Hematopoietic multipotent progenitor cell (in vitro differentiated cells): ENCODE data around the gene SMO. TPM values are rescaled to one million over a fixed set of nuclear protein-coding genes. Genes with fewer than 3 reads are reported as not detected.
"Not testable (repeated sequence)": the region's sequence is repeated elsewhere in the genome, so short reads cannot be mapped to it uniquely, and the experiment has no call there.

Source experiments
- DNase-seq, 3 donors: peaks; one replicate each; pipeline ENCODE4 v3.0.0-alpha.2; 2011 to 2015; ENCODE audit warnings: low read depth in 2 of 3, low spot score in 2 of 3
- small RNA-seq: library from RNA; depleted of rRNA; stranded (forward); fragments of <200 nt; gene quantifications from one replicate; pipeline ENCODE3, GENCODE V24; 2012
- total RNA-seq: library from RNA; depleted of rRNA; stranded (reverse); fragments of >200 nt; gene quantifications from one replicate; pipeline ENCODE4 v1.2.3, GENCODE V29; 2012

SMO gene
- total RNA-seq, 1 donor, result 33.1 TPM

DNA sequence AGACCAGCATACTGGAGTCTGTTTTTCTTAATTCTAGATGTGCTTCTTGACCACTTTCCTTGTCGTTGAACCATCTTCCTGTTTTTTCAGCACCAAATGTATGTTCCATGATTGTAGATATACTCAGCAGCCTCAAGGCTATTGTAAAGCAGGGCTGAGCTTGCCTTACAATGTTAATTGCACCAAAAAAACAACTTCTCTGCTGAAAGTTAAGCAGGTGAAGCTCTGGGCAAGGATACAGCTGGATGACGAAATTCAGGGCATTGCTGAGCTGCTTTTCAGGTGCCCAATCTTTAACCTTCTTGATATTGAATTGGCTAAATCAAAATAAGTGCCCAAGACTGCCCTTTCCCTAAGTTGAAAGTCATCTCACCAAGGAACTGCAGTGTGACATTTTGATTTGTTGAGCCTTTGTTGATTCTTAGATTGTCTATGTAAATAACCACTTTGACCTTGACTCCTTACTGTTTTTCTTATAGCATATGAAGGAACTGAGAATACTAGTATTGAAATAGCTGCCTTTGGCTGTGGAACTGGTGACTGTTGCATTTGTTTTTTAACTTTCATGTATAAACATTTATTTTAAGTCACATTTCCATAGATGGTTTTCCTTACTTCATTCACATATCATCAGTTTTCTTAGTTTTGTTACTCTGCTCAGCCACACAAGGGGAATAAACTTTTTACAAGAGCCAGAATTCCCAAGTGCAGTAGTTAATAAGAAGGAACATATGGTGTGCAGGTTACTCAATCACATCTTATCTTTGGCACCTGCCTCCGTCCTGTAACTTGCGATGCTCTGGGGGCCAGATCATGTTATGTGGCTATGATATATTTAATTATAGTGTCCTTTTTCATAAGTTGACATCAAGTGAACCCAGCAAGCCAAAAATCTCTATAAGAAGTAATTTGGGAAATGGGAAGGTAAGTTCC is 39.5 kb downstream of the SMO start:
- DNase-seq, result no peak

- DNase-seq, result no peak
Measured at GRCh38 chr7:129228633-129229032, 40.2 kb downstream of the SMO start.

DNA sequence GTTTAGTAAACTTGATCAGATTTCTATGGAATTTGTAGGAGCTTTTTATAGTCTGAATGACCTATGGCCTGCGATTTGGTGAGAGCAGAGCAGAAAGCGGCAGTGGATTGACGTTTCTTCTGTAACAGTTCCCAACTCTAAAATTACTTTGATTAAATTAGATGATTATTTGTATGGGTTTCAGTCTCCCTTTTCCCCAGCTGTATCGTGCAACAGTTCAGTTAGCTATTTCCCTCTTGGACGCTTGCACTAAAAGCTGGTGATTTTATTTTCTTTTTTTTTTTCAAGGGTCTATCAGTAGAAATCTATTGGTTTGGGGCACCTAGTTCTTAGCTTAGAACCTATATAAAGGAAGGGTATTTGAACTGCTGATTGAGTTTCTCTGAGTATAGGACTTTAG is 43.2 kb downstream of the SMO start:
- DNase-seq, result no peak

DNA sequence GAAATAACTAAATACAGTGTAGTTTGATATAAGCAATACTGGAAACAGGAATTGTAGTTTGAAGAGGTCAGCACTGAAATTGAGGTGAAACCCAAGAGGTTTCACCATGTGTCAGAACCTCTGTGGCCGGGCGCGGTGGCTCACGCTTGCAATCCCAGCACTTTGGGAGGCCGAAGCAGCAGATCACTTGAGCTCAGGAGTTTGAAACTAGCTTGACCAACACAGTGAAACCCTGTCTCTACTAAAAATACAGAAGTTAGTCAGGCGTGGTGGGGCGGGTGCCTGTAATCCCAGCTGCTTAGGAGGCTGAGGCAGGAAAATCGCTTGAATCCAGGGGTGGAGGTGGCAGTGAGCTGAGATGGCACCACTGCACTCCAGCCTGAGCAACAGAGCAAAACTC is 50.1 kb downstream of the SMO start:
- no peak for DNase-seq

GRCh38 chr7:129240119-129240820 is 51.8 kb downstream of the SMO start:
- no peak for DNase-seq

- no peak for DNase-seq
Measured at GRCh38 chr7:129244220-129244619, 55.8 kb downstream of the SMO start.

- DNase-seq, result no peak
Measured at GRCh38 chr7:129245533-129245932, 57.1 kb downstream of the SMO start.

- peak in 1 of 3 donors; percentile 14 for DNase-seq
Measured at GRCh38 chr7:129247087-129247486, 58.7 kb downstream of the SMO start.

GRCh38 chr7:129252128-129252527 is 63.7 kb downstream of the SMO start:
- no peak for DNase-seq

GRCh38 chr7:129252603-129253002 is 64.2 kb downstream of the SMO start:
- not testable (repeated sequence) for DNase-seq

GRCh38 chr7:129255800-129256199 is 67.4 kb downstream of the SMO start:
- DNase-seq, result no peak

GRCh38 chr7:129256221-129256620 is 67.8 kb downstream of the SMO start:
- no peak for DNase-seq

DNA sequence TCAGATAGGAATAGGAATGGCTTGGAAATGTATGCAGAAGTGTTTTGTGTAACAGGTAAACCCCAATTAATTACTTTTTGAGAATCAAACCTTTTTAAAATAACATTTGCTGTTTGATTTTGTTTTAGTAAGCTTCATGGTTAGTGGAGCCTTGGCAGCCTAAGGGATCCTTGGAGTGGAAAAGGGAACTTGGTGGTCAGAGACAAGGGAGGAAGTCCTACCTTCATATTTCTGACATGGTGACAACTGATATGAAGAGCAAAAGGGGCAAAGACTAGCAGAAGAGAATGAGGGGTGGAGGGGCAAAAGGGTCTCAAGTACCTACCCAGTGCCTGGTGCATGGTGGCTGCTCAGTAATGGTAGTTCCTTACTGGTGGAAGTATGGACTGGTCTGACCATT is 68.7 kb downstream of the SMO start:
- DNase-seq, result peak in 2 of 3 donors; percentile 9 to 17

DNA sequence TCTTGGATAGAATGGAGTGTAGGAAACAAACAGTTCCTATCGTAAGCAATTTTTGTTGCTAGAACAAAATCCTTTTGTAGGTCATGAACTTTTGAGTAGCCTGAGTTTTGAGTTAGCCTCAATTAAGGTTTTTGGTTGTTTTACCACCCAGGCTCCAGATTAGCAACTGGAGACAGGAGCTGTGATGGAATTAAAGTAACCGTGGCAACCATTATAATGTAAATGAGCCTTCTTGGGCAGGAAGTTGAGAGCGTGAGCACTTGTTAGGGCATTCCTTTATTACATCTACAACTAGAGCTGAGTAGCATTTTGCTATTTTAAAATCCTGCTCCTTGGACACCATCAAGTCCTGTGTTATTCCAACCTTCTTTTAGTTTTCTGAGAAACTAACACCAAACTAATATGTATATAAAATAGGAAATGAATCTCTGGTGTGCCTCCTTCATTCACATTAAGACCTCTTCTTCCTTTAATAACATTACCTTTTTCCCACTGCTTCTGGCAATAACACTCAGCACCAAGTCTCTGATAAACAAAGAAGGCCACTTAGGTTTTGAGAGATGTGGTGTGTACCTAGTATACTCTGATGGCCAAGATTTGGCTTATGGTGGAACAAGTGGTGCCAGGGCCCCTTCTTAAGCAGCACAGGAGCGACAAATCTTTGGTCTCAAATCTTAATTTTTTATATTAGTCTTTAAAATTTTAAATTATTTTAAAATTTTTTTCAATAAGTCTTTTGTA is 70.4 kb downstream of the SMO start:
- peak in 1 of 3 donors; percentile 10 for DNase-seq

GRCh38 chr7:129262324-129262723 is 73.9 kb downstream of the SMO start:
- peak in 2 of 3 donors; percentile 34 to 39 for DNase-seq

Small RNAs within 50 kb of the gene (small RNA-seq; reads per million reads assigned to genes)
- 0.81 reads per million, percentile 19 among the genes with 10 or more reads in this experiment for gene RNY1P11

Other genes with a start within 250 kb of the SMO start
- gene TNPO3, start 133.5 kb upstream of the SMO start, total RNA-seq, result 46.0 TPM
- 41.7 TPM for gene TSPAN33, start 43.9 kb upstream of the SMO start, total RNA-seq
- gene AHCYL2, start 36.4 kb downstream of the SMO start, total RNA-seq, result 9.2 TPM
- gene STRIP2, start 245.8 kb downstream of the SMO start, total RNA-seq, result 0.81 TPM